CD4-positive, alpha-beta T cell (primary cell): Measurements from ENCODE around the gene CHMP1A. TPM values are rescaled to one million over a fixed set of nuclear protein-coding genes. Genes with fewer than 3 reads are reported as not detected.
"Not testable (repeated sequence)": the region's sequence is repeated elsewhere in the genome, so short reads cannot be mapped to it uniquely, and the experiment has no call there.

Experiments
- ATAC-seq: fragments of 200-7000 bp; cut with Tn5 transposase; one replicate; pipeline ENCODE4 v1.10.0; 2022; ENCODE audit warnings: mild to moderate bottlenecking; ENCODE audit not compliant: poor library complexity
- CTCF ChIA-PET: fragments of 350-600 bp; sonication (Branson Sonifier 250); formaldehyde crosslinking; loops from one replicate; lab custom pipeline; 2021; ENCODE audit warnings: antibody characterized with exemption, inconsistent platforms; lab: Charles Lee
- POLR2A ChIA-PET: fragments of 350-600 bp; sonication (Branson Sonifier 250); formaldehyde crosslinking; loops from one replicate; lab custom pipeline; 2021; ENCODE audit warnings: antibody characterized with exemption, inconsistent platforms; lab: Charles Lee
- DNase-seq, 14 experiments: peaks; one replicate each; pipeline ENCODE4 v3.0.0-alpha.2; 2013 to 2020; ENCODE audit warnings: mixed read lengths in 2 of 14
- H3K27ac ChIP-seq, 2 donors: one replicate each; pipeline versions ENCODE4 v1.5.1 to v1.7.0; 2013; ENCODE audit warnings: low read length in 2 of 2, low read depth in 1 of 2, mild to moderate bottlenecking in 1 of 2
- H3K27me3 ChIP-seq, 2 experiments: 1 replicate in 1 of 2; 2 replicates in 1 of 2; pipeline versions ENCODE4 v1.6.1 to v1.7.0; 2013; ENCODE audit warnings: low read length in 2 of 2, control low read depth in 1 of 2, mild to moderate bottlenecking in 1 of 2, moderate library complexity in 1 of 2; ENCODE audit not compliant: insufficient read depth in 2 of 2, control insufficient read depth in 1 of 2
- H3K36me3 ChIP-seq: one replicate; pipeline ENCODE4 v1.6.1; 2013; ENCODE audit warnings: low read length, control low read depth; ENCODE audit not compliant: insufficient read depth
- H3K4me1 ChIP-seq: one replicate; pipeline ENCODE4 v1.6.1; 2013; ENCODE audit warnings: low read length, control low read depth; ENCODE audit not compliant: insufficient read depth
- H3K4me3 ChIP-seq: one replicate; pipeline ENCODE4 v1.5.1; 2013; ENCODE audit warnings: mild to moderate bottlenecking, low read length, moderate library complexity
- H3K9me3 ChIP-seq, 2 experiments: 1 replicate in 1 of 2; 2 replicates in 1 of 2; pipeline versions ENCODE4 v1.6.1 to v1.7.0; 2013; ENCODE audit warnings: low read length in 2 of 2, mild to moderate bottlenecking in 2 of 2, control low read depth in 1 of 2, moderate library complexity in 1 of 2; ENCODE audit not compliant: control insufficient read depth in 1 of 2, insufficient read depth in 1 of 2
- H3K27ac Mint-ChIP-seq: one replicate; pipeline ENCODE4 v1.8.0; 2020; ENCODE audit warnings: mixed read lengths
- H3K27me3 Mint-ChIP-seq: one replicate; pipeline ENCODE4 v1.8.0; 2021; ENCODE audit warnings: mixed read lengths
- H3K36me3 Mint-ChIP-seq: one replicate; pipeline ENCODE4 v1.8.0; 2021; ENCODE audit warnings: low read depth, mixed read lengths
- H3K4me1 Mint-ChIP-seq: one replicate; pipeline ENCODE4 v1.8.0; 2021; ENCODE audit warnings: low read depth, mixed read lengths
- H3K4me3 Mint-ChIP-seq: one replicate; pipeline ENCODE4 v1.8.0; 2020; ENCODE audit warnings: mild to moderate bottlenecking, mixed read lengths
- H3K9me3 Mint-ChIP-seq: one replicate; pipeline ENCODE4 v1.8.0; 2020; ENCODE audit warnings: mixed read lengths
- CTCF ChIP-seq: fragments of 200-600 bp; IDR thresholded peaks from one replicate; pipeline ENCODE4 v1.8.0; 2022; ENCODE audit warnings: antibody characterized with exemption, mild to moderate bottlenecking
- intact Hi-C, 2 experiments: fragments of 100-400 bp; cut with DNase I in 1 of 2; cut with micrococcal nuclease in 1 of 2; formaldehyde crosslinking; loops; one replicate each; pipeline versions ENCODE4 v1.15.1 to v1.9.0; 2023 to 2025; cut with DNase I, micrococcal nuclease
- total RNA-seq, 174 experiments: library from RNA in 2 of 174; stranded (reverse) in 2 of 174; gene quantifications; one replicate each; pipeline ENCODE4 v1.2.3 and lab custom pipeline; 2021 to 2026

The CHMP1A gene
- total RNA-seq, 2 experiments from 2014 or later, result 54.7 to 55.9 TPM

DNA sequence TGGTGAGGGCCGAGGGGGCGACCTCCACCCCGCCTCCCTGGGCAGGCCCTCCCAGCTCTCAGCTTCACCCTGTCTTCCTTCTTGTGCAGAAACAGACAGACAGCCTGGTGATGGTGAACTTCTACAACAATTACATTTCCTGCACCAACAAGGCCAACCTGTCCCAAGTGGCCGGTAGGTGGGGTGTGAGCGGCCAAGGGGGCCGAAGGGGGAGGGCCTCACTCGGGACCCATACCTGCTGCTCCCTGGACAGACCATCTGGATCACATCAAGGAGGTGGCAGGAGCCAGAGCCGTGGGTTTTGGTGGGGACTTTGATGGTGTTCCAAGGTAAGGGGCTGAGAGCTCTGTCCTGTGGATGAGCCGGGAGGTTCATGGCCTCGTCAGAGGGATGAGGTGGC lies 20.1 kb downstream of the CHMP1A start:
- H3K9me3 Mint-ChIP-seq, result no peaks in the 10 kb centered on the region
- no peak overlapping the region for H3K4me3 ChIP-seq
- no peak overlapping the region for H3K27ac ChIP-seq
- H3K4me1 Mint-ChIP-seq, result peaks cover 11% of the 10 kb centered on the region
- H3K4me1 ChIP-seq, result peaks cover 13% of the 10 kb centered on the region
- CTCF ChIA-PET, result no interaction called here
- H3K4me3 Mint-ChIP-seq, result no peak overlapping the region
- ATAC-seq (no peak), DNase-seq (no peak)
- H3K27me3 Mint-ChIP-seq, result no peaks in the 10 kb centered on the region
- POLR2A ChIA-PET, result no interaction called here
- no peaks in the 10 kb centered on the region for H3K36me3 Mint-ChIP-seq
- no peak for TF ChIP-seq CTCF
- no peak overlapping the region for H3K27ac Mint-ChIP-seq
- H3K27me3 ChIP-seq, result peaks cover 0 to 9% of the 10 kb centered on the region in 2 experiments
- H3K9me3 ChIP-seq, result no peaks in the 10 kb centered on the region
- intact Hi-C loops, result no loop called here
- no peaks in the 10 kb centered on the region for H3K36me3 ChIP-seq

GRCh38 chr16:89636663-89637062 lies 20.8 kb downstream of the CHMP1A start:
- Mint-ChIP-seq H3K9me3 (no peaks in the 10 kb centered on the region), H3K27ac (no peak overlapping the region), H3K4me1 (peaks cover 11% of the 10 kb centered on the region), H3K27me3 (no peaks in the 10 kb centered on the region), H3K4me3 (no peak overlapping the region), H3K36me3 (no peaks in the 10 kb centered on the region)
- H3K4me3 ChIP-seq, result no peak overlapping the region
- H3K27ac ChIP-seq, result no peak overlapping the region
- ChIA-PET POLR2A (no interaction called here), CTCF (no interaction called here)
- H3K9me3 ChIP-seq, result no peaks in the 10 kb centered on the region
- TF ChIP-seq CTCF, result no peak
- no peak for ATAC-seq
- H3K4me1 ChIP-seq, result peaks cover 13% of the 10 kb centered on the region
- H3K27me3 ChIP-seq, result peaks cover 0 to 9% of the 10 kb centered on the region in 2 experiments
- no peak for DNase-seq
- intact Hi-C loops, result no loop called here
- no peaks in the 10 kb centered on the region for H3K36me3 ChIP-seq

DNA sequence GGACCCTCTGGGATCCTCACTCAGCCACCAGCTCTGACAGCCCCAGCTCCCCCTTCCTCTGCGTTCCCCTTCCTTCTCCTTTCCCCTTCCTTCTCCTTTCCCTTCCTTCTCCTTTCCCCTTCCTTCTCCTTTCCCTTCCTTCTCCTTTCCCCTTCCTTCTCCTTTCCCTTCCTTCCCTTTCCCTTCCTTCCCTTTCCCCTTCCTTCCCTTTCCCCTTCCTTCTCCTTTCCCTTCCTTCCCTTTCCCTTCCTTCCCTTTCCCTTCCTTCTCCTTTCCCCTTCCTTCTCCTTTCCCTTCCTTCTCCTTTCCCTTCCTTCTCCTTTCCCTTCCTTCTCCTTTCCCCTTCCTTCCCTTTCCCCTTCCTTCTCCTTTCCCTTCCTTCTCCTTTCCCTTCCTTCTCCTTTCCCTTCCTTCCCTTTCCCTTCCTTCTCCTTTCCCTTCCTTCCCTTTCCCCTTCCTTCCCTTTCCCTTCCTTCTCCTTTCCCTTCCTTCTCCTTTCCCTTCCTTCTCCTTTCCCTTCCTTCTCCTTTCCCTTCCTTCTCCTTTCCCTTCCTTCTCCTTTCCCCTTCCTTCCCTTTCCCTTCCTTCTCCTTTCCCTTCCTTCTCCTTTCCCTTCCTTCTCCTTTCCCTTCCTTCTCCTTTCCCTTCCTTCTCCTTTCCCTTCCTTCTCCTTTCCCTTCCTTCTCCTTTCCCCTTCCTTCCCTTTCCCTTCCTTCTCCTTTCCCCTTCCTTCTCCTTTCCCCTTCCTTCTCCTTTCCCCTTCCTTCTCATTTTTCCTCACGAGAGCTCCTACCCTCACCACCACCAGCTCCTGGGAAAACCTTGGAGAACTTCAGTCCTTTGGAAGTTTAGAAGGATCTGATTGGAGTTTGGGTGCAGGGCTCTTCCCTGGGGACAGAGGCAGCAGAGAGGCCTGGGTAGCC lies 22.8 kb downstream of the CHMP1A start:
- DNase-seq, H3K36me3 ChIP-seq, H3K9me3 ChIP-seq, H3K36me3 Mint-ChIP-seq, H3K27ac Mint-ChIP-seq, H3K4me1 ChIP-seq, H3K4me3 Mint-ChIP-seq, CTCF ChIA-PET, POLR2A ChIA-PET, H3K9me3 Mint-ChIP-seq, H3K27me3 ChIP-seq, H3K4me3 ChIP-seq, ATAC-seq, H3K27ac ChIP-seq, H3K27me3 Mint-ChIP-seq, intact Hi-C loops, H3K4me1 Mint-ChIP-seq: not testable (repeated sequence)
